ENCODE results near the gene IL34.

- TF ChIP-seq CTCF (IDR thresholded peaks at IDR 0.05) (no peak), POLR2A (IDR thresholded peaks at IDR 0.05) (no peak)
Observed at GRCh38 chr16:70685938-70686375, 39.6 kb downstream of the IL34 start, which contains the start of gene MTSS2.
